Prostate gland (tissue), 2 donors: ENCODE results near the gene WWOX. TPM values are rescaled to one million over a fixed set of nuclear protein-coding genes. Genes with fewer than 3 reads are reported as not detected.

Experiments used
- DNase-seq: peaks from one replicate; pipeline ENCODE4 v3.0.0-alpha.2; 2019; ENCODE audit warnings: low spot score
- H3K27ac ChIP-seq, 2 donors: fragments of 200-600 bp; sonication (generic); 2 replicates each; pipeline ENCODE4 v1.5.1; 2017 to 2019
- H3K27me3 ChIP-seq: fragments of 200-600 bp; sonication (generic); replicated peaks from 2 replicates; pipeline ENCODE4 v1.5.1; 2019; ENCODE audit not compliant: insufficient read depth
- H3K36me3 ChIP-seq, 2 donors: fragments of 200-600 bp; sonication (generic); 1 replicate in 1 of 2; 2 replicates in 1 of 2; pipeline versions ENCODE4 v1.5.1 to v1.8.1; 2017 to 2019
- H3K4me1 ChIP-seq: fragments of 200-600 bp; sonication (generic); replicated peaks from 2 replicates; pipeline ENCODE4 v1.5.1; 2019
- H3K4me3 ChIP-seq, 2 donors: fragments of 200-600 bp; sonication (generic); 2 replicates each; pipeline ENCODE4 v1.5.1; 2017 to 2019
- H3K9me3 ChIP-seq: fragments of 200-600 bp; sonication (generic); 2 replicates; pipeline ENCODE4 v1.5.1; 2017
- POLR2A ChIP-seq: fragments of 450-650 bp; IDR thresholded peaks from one replicate; pipeline ENCODE4 v1.6.1; 2016; ENCODE audit warnings: antibody characterized with exemption, mild to moderate bottlenecking
- POLR2AphosphoS5 ChIP-seq: sonication (generic); formaldehyde crosslinking; IDR thresholded peaks from one replicate; pipeline ENCODE4 v1.6.1; 2017; ENCODE audit warnings: antibody characterized with exemption
- WGBS: methylation state at CpG from one replicate; pipeline ENCODE4 v1.1.5; 2018; 5-methylcytosine and 5-hydroxymethylcytosine counted together
- intact Hi-C: fragments of 100-400 bp; cut with DNase I; formaldehyde crosslinking; loops from one replicate; pipeline ENCODE4 v1.14.2; 2022
- total RNA-seq, 2 donors: library from RNA; depleted of rRNA; stranded (reverse); fragments of >200 nt; gene quantifications; one replicate each; pipeline ENCODE4 v1.1.0, GENCODE V29; 2016
- TF ChIP-seq, protein P1 (sequence below), 4 experiments: fragments of 200-600 bp in 2 of 4; fragments of 450-650 bp in 2 of 4; sonication (generic) in 2 of 4; IDR thresholded peaks; 1 replicate in 3 of 4; 2 replicates in 1 of 4; pipeline ENCODE4 v1.5.1; 2016 to 2019; ENCODE audit warnings: antibody characterized with exemption in 4 of 4, mild to moderate bottlenecking in 2 of 4, moderate library complexity in 2 of 4

The WWOX gene
- total RNA-seq, 2 donors from 2014 or later: 93.2 to 99.4 TPM

DNA sequence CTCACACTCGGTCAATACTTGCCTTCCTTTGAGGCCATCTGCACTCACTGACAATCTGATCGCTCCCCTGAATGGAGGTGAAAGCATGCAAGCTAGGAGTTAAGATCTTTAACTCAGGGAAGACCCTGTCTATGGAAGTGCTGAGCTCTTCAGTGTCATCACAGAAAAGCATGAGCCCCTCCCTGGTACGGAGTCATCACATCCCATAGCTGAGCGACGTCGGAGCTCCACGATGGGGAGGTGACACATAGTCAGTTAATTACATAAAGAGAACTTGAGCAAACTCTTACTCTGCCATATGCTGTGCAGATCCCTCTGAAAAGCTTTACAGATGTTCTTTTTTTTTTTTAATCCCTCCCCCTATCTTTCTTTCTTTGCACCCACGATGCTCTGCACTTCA lies 463.2 kb downstream of the WWOX start:
- H3K4me1 ChIP-seq: no peaks in the 10 kb centered on the region
- H3K36me3 ChIP-seq: no peaks in the 10 kb centered on the region
- no peak for DNase-seq
- H3K4me3 ChIP-seq: no peak overlapping the region
- no peak overlapping the region for H3K27ac ChIP-seq
- intact Hi-C loops: no loop called here
- no peaks in the 10 kb centered on the region for H3K27me3 ChIP-seq
- 87% methylated on average over 8 of the region's 8 CpGs for WGBS
- TF ChIP-seq, protein P1, sequence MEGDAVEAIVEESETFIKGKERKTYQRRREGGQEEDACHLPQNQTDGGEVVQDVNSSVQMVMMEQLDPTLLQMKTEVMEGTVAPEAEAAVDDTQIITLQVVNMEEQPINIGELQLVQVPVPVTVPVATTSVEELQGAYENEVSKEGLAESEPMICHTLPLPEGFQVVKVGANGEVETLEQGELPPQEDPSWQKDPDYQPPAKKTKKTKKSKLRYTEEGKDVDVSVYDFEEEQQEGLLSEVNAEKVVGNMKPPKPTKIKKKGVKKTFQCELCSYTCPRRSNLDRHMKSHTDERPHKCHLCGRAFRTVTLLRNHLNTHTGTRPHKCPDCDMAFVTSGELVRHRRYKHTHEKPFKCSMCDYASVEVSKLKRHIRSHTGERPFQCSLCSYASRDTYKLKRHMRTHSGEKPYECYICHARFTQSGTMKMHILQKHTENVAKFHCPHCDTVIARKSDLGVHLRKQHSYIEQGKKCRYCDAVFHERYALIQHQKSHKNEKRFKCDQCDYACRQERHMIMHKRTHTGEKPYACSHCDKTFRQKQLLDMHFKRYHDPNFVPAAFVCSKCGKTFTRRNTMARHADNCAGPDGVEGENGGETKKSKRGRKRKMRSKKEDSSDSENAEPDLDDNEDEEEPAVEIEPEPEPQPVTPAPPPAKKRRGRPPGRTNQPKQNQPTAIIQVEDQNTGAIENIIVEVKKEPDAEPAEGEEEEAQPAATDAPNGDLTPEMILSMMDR (IDR thresholded peaks at IDR 0.05): no peak
- H3K9me3 ChIP-seq: no peaks in the 10 kb centered on the region

DNA sequence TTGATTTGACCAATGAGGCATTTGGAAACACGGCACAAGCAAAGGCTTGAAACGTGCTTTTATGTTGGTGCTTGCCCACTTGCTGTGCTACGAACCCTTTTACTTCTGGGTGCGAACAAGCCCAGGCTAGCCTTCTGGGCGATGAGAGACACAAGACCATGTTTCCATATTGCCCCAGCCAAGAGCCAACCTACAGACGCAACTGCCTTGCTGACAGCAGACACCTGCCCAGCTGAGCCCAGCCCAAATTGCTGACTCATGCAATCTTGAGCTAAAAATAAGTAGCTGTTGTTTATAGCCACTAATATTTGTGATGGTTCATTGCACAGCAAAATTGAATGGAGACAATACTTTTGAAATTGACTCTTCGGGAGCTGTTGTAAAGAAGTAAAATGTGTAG lies 464.5 kb downstream of the WWOX start:
- WGBS: 64% methylated on average over 7 of the region's 7 CpGs
- TF ChIP-seq, protein P1 (IDR thresholded peaks at IDR 0.05): no peak
- no peak for TF ChIP-seq POLR2A
- no peak for TF ChIP-seq POLR2AphosphoS5
- H3K9me3 ChIP-seq: no peaks in the 10 kb centered on the region
- H3K27ac ChIP-seq: no peak overlapping the region
- intact Hi-C loops: no loop called here
- DNase-seq: no peak
- no peaks in the 10 kb centered on the region for H3K36me3 ChIP-seq
- H3K4me3 ChIP-seq: no peak overlapping the region
- no peaks in the 10 kb centered on the region for H3K4me1 ChIP-seq
- H3K27me3 ChIP-seq: no peaks in the 10 kb centered on the region

DNA sequence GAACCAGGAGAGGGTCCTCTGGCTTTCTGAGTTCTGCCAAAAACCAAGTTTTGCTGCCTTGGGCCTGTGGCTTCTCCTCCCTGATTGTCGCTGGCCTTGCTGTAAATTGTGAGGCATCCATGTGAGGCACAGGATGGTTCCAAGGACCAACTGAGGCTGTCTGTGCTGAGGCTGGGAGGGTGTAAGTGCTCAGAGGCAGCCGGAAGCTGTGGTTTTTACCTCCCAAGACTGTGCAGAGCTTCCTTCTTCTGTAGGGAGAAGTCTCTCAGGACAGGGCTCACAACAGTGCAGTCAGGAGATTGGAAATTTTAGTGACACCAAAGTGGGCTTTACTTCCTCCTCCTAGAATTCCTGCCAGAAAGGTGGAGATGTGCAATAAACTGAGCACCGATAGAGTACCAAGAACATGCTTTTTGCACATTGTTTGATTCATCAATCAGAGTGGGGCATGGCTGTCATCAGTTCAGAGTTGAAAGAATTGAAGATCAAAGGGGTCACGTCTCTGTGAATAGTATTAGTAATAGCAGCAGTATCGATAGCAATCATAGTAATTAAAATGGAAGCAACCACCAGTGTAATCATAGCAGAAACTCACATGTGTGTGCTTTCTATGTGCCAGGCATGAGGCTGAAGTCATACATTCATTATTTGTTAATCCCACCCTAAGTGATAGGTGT lies 467.1 kb downstream of the WWOX start:
- Histone ChIP-seq H3K27ac (no peak overlapping the region), H3K4me1 (no peaks in the 10 kb centered on the region), H3K4me3 (no peak overlapping the region), H3K27me3 (no peaks in the 10 kb centered on the region), H3K9me3 (no peaks in the 10 kb centered on the region), H3K36me3 (no peaks in the 10 kb centered on the region)
- intact Hi-C loops: no loop called here
- no peak for DNase-seq
- TF ChIP-seq POLR2A: no peak
- no peak for TF ChIP-seq POLR2AphosphoS5
- TF ChIP-seq, protein P1 (IDR thresholded peaks at IDR 0.05): no peak
- 93% methylated on average over 5 of the region's 5 CpGs for WGBS

DNA sequence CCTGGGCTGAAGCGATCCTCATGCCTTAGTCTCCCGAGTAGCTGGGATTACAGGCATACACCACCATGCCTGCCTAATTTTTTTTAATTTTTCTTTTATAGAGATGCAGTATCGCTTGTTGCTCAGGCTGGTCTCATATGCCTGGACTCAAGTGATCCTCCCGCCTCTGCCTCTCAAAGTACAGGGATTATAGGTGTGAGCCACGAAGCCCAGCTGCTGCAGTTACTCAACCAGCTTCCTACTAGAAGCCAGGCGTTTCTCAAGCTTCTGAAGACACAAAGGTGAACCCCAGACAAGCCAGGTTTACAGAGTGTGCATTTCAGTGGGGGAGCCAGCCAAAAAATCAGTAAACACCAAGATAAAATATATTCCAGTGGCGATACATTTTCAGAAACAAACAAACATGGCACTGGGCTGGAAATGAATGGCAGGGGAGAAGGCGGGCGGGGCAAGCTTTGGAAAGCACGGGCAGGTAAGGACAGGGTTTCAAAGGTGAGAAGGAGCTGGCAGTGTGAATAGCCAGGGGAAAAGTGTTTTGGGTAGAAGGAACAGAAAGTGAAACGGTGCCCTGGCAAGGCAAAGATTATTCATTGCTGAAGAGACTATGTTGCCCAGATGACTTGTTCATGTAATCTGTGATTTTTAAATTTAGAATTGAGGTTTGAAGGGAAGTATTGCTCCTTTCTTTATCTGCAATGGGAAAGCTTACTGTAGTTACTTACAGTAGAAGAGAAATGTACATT lies 471.1 kb downstream of the WWOX start:
- intact Hi-C loops: no loop called here

More for the DNA sequence above, 471.1 kb downstream of the WWOX start:
- TF ChIP-seq, protein P1 (IDR thresholded peaks at IDR 0.05): no peak
- no peak for TF ChIP-seq POLR2A
- TF ChIP-seq POLR2AphosphoS5: no peak
- Histone ChIP-seq H3K27ac (no peak overlapping the region), H3K27me3 (no peaks in the 10 kb centered on the region), H3K4me3 (no peak overlapping the region), H3K4me1 (no peaks in the 10 kb centered on the region), H3K36me3 (peaks cover 0 to 2% of the 10 kb centered on the region in 2 donors), H3K9me3 (no peaks in the 10 kb centered on the region)
- 80% methylated on average over 11 of the region's 11 CpGs for WGBS
- no peak for DNase-seq
